WI38 (cell line): ENCODE measurements around the gene PITPNM1.

ENCODE experiments used
- H3K4me3 ChIP-seq: 2 replicates; pipeline ENCODE4 v1.5.1; 2011; ENCODE audit warnings: low read depth, mild to moderate bottlenecking, control low read depth, low read length
- CTCF ChIP-seq: IDR thresholded peaks from 2 replicates; pipeline ENCODE4 v1.5.1; 2012; ENCODE audit warnings: low read depth, mild to moderate bottlenecking, control low read depth, low read length

Gene PITPNM1

GRCh38 chr11:67500831-67501715 lies 4.1 kb downstream of the PITPNM1 start:
- TF ChIP-seq CTCF = no peak
- no peak overlapping the region for H3K4me3 ChIP-seq

GRCh38 chr11:67500484-67500821 lies 4.7 kb downstream of the PITPNM1 start:
- TF ChIP-seq CTCF = no peak

GRCh38 chr11:67499808-67500483 lies 5.2 kb downstream of the PITPNM1 start:
- no peak overlapping the region for H3K4me3 ChIP-seq
- no peak for TF ChIP-seq CTCF

More at GRCh38 chr11:67500484-67500821, 4.7 kb downstream of the PITPNM1 start:
- no peak overlapping the region for H3K4me3 ChIP-seq

GRCh38 chr11:67498544-67498972 lies 6.6 kb downstream of the PITPNM1 start:
- H3K4me3 ChIP-seq = no peak overlapping the region
- no peak for TF ChIP-seq CTCF

- H3K4me3 ChIP-seq = no peak overlapping the region
- no peak for TF ChIP-seq CTCF
These were observed 7.4 kb downstream of the PITPNM1 start for GRCh38 chr11:67497656-67498291.

- no peak for TF ChIP-seq CTCF
- H3K4me3 ChIP-seq = no peak overlapping the region
These were observed 9.1 kb downstream of the PITPNM1 start for GRCh38 chr11:67496113-67496512.
